Smooth muscle cell of trachea (primary cell): ENCODE measurements around the gene DHDDS. TPM values are rescaled to one million over a fixed set of nuclear protein-coding genes. Genes with fewer than 3 reads are reported as not detected.

Experiments used
- total RNA-seq: library from RNA; depleted of rRNA; stranded (reverse); fragments of >200 nt; gene quantifications from 2 replicates; pipeline ENCODE4 v1.2.1, GENCODE V29; 2014

Gene DHDDS
- 58.6 and 67.2 TPM in 2 replicates for total RNA-seq

GRCh38 chr1:26431979-26432695 lies at the start of gene DHDDS:
DHDDS (plus strand) TSS chr1:26432321; CDS start chr1:26432946, 625 bp downstream.

GRCh38 chr1:26410706-26411623 lies 21.2 kb upstream of the DHDDS start, which contains the start of gene LIN28A:
LIN28A (plus strand) TSS chr1:26410817; CDS start chr1:26410892, 75 bp downstream.

GRCh38 chr1:26472320-26472900 lies 40.3 kb downstream of the DHDDS start, which contains the start of gene HMGN2:
HMGN2 (plus strand) TSS chr1:26472440; CDS start chr1:26472613, 173 bp downstream.

Other genes with a start within 250 kb of the DHDDS start
- gene CATSPER4, start 241.7 kb upstream of the DHDDS start, total RNA-seq, result not detected in 2 replicates
- gene CEP85, start 198.1 kb upstream of the DHDDS start, total RNA-seq, result 3.3 and 7.9 TPM in 2 replicates
- 36.8 and 70.3 TPM in 2 replicates for gene SH3BGRL3, start 152.2 kb upstream of the DHDDS start, total RNA-seq
- gene UBXN11, start 125.7 kb upstream of the DHDDS start, total RNA-seq, result 3.6 and 6.3 TPM in 2 replicates
- not detected in 2 replicates for gene CD52, start 114.4 kb upstream of the DHDDS start, total RNA-seq
- under 0.01 TPM in 1 of 2 replicates, not detected in the other for gene CRYBG2, start 78.2 kb upstream of the DHDDS start, total RNA-seq
- not detected in 2 replicates for gene ZNF683, start 59.6 kb upstream of the DHDDS start, total RNA-seq
- not detected in 2 replicates for gene LIN28A, start 21.5 kb upstream of the DHDDS start, total RNA-seq
- gene HMGN2, start 40.1 kb downstream of the DHDDS start, total RNA-seq, result 166 and 426 TPM in 2 replicates
- 1.0 and 2.2 TPM in 2 replicates for gene RPS6KA1, start 97.4 kb downstream of the DHDDS start, total RNA-seq